KMS-11 (cell line): Measurements from ENCODE around the gene EXOC6B.

Source experiments
- H2AFZ ChIP-seq: fragments of 200-600 bp; sonication (generic); 2 replicates; pipeline ENCODE4 v1.6.1; 2016; ENCODE audit warnings: antibody characterized with exemption, mixed run types, low read depth
- H3K27ac ChIP-seq: fragments of 200-600 bp; sonication (generic); 2 replicates; pipeline ENCODE4 v1.6.1; 2016; ENCODE audit warnings: mild to moderate bottlenecking, mixed run types
- H3K27me3 ChIP-seq: fragments of 200-600 bp; sonication (generic); 2 replicates; pipeline ENCODE4 v1.6.1; 2017; ENCODE audit warnings: mild to moderate bottlenecking, low read depth, mixed run types, moderate library complexity; ENCODE audit not compliant: insufficient read depth
- H3K36me3 ChIP-seq: fragments of 200-600 bp; sonication (generic); 2 replicates; pipeline ENCODE4 v1.6.1; 2017; ENCODE audit warnings: mild to moderate bottlenecking, mixed run types; ENCODE audit not compliant: insufficient read depth
- H3K4me1 ChIP-seq: fragments of 200-600 bp; sonication (generic); 2 replicates; pipeline ENCODE4 v1.6.1; 2016; ENCODE audit warnings: mild to moderate bottlenecking, low read depth, mixed run types; ENCODE audit not compliant: poor library complexity, severe bottlenecking
- H3K4me2 ChIP-seq: fragments of 200-600 bp; sonication (generic); 2 replicates; pipeline ENCODE4 v1.7.0; 2016; ENCODE audit warnings: mild to moderate bottlenecking, mixed run types
- H3K4me3 ChIP-seq: fragments of 200-600 bp; sonication (generic); IDR thresholded peaks from 2 replicates; pipeline ENCODE4 v1.6.1; 2017; ENCODE audit warnings: low read depth, low read length, mixed read lengths; ENCODE audit not compliant: insufficient read depth
- H3K79me2 ChIP-seq: fragments of 200-600 bp; sonication (generic); 2 replicates; pipeline ENCODE4 v1.6.1; 2016; ENCODE audit warnings: low read depth, mixed run types; ENCODE audit not compliant: insufficient read depth
- H3K9ac ChIP-seq: fragments of 200-600 bp; sonication (generic); 2 replicates; pipeline ENCODE4 v1.6.1; 2016; ENCODE audit warnings: mild to moderate bottlenecking, mixed run types
- H4K20me1 ChIP-seq: fragments of 200-600 bp; sonication (generic); 2 replicates; pipeline ENCODE4 v1.6.1; 2016; ENCODE audit warnings: mild to moderate bottlenecking, mixed run types; ENCODE audit not compliant: insufficient read depth
- TF ChIP-seq, protein P1 (sequence below): fragments of 200-600 bp; sonication (generic); conservative IDR thresholded peaks from 2 replicates; pipeline ENCODE4 v1.6.1; 2017; ENCODE audit warnings: low read depth, mild to moderate bottlenecking, antibody characterized with exemption, low read length, moderate library complexity, mixed read lengths

The EXOC6B gene

DNA sequence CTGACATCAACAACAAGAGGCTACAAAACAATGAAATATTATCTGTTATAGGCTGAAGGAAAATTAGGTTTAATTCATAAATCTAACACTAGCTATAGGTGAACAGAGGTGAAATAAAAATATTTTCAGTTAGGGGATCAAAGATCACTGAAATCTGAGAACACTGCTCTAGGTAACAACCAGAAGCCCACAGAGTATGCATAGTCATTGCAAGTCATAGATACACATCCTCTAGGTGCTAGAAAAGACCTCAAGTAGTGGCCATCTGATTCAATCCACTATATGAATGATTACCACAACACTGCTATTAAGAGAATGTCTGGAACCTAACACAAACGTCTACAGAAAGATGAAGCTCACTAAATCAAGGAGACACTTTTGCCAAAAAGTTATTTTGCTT, 413.6 kb downstream of the EXOC6B start:
- Histone ChIP-seq H3K27me3 (no peaks in the 10 kb centered on the region), H3K4me3 (no peak overlapping the region), H3K36me3 (no peaks in the 10 kb centered on the region), H3K4me2 (no peak overlapping the region), H3K27ac (no peak overlapping the region), H3K79me2 (no peaks in the 10 kb centered on the region), H2AFZ (no peak overlapping the region), H4K20me1 (no peaks in the 10 kb centered on the region), H3K9ac (no peak overlapping the region), H3K4me1 (no peaks in the 10 kb centered on the region)
- TF ChIP-seq, protein P1, sequence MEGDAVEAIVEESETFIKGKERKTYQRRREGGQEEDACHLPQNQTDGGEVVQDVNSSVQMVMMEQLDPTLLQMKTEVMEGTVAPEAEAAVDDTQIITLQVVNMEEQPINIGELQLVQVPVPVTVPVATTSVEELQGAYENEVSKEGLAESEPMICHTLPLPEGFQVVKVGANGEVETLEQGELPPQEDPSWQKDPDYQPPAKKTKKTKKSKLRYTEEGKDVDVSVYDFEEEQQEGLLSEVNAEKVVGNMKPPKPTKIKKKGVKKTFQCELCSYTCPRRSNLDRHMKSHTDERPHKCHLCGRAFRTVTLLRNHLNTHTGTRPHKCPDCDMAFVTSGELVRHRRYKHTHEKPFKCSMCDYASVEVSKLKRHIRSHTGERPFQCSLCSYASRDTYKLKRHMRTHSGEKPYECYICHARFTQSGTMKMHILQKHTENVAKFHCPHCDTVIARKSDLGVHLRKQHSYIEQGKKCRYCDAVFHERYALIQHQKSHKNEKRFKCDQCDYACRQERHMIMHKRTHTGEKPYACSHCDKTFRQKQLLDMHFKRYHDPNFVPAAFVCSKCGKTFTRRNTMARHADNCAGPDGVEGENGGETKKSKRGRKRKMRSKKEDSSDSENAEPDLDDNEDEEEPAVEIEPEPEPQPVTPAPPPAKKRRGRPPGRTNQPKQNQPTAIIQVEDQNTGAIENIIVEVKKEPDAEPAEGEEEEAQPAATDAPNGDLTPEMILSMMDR = no peak

DNA sequence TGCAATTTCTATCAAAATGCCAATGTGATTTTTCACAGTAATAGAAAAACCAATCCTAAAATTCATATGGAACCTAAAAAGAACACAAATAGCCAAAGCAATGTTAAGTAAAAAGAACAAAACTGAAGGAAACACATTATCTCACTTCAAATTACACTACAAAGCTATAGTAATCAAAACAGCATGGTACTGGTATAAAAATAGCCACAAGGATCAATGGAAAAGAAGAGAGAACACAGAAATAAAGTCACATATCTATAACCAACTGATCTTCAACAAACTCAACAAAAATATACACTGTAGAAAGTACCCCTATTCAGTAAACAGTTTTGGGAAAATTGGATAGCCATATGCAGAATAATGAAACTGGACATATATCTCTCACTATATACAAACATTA, 426.0 kb downstream of the EXOC6B start:
- H3K27me3 ChIP-seq = no peaks in the 10 kb centered on the region
- H3K79me2 ChIP-seq = no peaks in the 10 kb centered on the region
- no peaks in the 10 kb centered on the region for H3K36me3 ChIP-seq
- H3K4me2 ChIP-seq = no peak overlapping the region
- no peak overlapping the region for H3K9ac ChIP-seq
- H3K4me3 ChIP-seq = no peak overlapping the region
- H3K27ac ChIP-seq = no peak overlapping the region
- TF ChIP-seq, protein P1 = no peak
- no peak overlapping the region for H2AFZ ChIP-seq
- no peaks in the 10 kb centered on the region for H3K4me1 ChIP-seq
- no peaks in the 10 kb centered on the region for H4K20me1 ChIP-seq

DNA sequence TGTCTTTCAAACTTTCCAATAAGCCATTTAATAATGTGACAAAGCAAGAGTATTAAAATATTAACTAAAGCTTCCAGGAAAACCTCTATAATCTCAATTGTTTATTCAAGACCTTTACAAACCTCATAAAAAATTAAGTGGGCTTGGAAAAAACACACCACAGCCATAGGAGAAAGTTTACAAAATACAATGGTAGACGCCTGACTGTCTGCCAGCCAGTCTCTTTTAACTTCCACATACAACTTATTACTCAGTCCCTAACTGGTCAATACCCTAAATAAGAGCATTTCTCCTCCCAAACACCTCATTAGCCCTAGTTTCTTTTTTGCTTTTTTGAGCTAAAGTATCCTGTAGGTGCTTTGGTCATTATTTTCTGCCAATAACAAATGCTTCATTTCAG, 430.7 kb downstream of the EXOC6B start:
- TF ChIP-seq, protein P1 = no peak
- H3K79me2 ChIP-seq = no peaks in the 10 kb centered on the region
- no peak overlapping the region for H3K4me2 ChIP-seq
- H2AFZ ChIP-seq = no peak overlapping the region
- no peaks in the 10 kb centered on the region for H3K36me3 ChIP-seq
- no peak overlapping the region for H3K27ac ChIP-seq
- H3K4me1 ChIP-seq = no peaks in the 10 kb centered on the region
- H4K20me1 ChIP-seq = no peaks in the 10 kb centered on the region
- no peak overlapping the region for H3K4me3 ChIP-seq
- no peak overlapping the region for H3K9ac ChIP-seq
- no peaks in the 10 kb centered on the region for H3K27me3 ChIP-seq

DNA sequence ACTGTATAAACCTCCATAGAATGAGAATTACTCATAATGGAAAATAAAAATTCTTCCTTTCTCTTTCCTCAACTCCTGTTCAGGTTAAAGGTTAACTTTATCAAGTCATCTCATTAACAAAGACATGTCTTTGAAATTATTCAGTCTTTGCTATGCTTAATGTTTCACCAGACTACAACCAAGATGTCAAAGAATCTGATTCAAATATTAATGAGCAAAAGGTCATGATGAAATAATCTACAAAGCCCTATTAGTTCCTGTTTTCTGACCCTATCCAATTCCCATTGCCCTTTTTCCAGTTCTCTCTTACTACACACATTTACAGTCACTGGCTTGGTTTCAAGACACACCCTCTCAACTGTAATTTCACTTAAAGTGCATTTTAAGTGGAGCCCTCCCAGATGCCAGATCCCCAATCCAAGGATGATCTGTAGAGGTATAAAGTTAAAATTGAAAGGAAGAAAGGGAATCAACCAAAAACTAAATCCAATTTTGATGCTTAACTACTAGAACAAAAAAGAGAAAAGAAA, 431.2 kb downstream of the EXOC6B start:
- Histone ChIP-seq H3K4me1 (no peaks in the 10 kb centered on the region), H2AFZ (no peak overlapping the region), H4K20me1 (no peaks in the 10 kb centered on the region), H3K27me3 (no peaks in the 10 kb centered on the region), H3K27ac (no peak overlapping the region), H3K79me2 (no peaks in the 10 kb centered on the region), H3K9ac (no peak overlapping the region), H3K4me2 (no peak overlapping the region), H3K4me3 (no peak overlapping the region), H3K36me3 (no peaks in the 10 kb centered on the region)
- TF ChIP-seq, protein P1 = no peak
